GM18870 (cell line): ENCODE measurements around the gene PHF19.

Source experiments
- ATAC-seq: cut with Tn5 transposase; IDR thresholded peaks from one replicate; pipeline ENCODE4 v1.9.1; 2021; ENCODE audit warnings: moderate library complexity; ENCODE audit not compliant: unreplicated experiment

Gene PHF19

GRCh38 chr9:120914396-120914795 is 37.4 kb upstream of the PHF19 start:
- no peak for ATAC-seq

- ATAC-seq: no peak
Measured at GRCh38 chr9:120913647-120914264, 36.8 kb upstream of the PHF19 start.

DNA sequence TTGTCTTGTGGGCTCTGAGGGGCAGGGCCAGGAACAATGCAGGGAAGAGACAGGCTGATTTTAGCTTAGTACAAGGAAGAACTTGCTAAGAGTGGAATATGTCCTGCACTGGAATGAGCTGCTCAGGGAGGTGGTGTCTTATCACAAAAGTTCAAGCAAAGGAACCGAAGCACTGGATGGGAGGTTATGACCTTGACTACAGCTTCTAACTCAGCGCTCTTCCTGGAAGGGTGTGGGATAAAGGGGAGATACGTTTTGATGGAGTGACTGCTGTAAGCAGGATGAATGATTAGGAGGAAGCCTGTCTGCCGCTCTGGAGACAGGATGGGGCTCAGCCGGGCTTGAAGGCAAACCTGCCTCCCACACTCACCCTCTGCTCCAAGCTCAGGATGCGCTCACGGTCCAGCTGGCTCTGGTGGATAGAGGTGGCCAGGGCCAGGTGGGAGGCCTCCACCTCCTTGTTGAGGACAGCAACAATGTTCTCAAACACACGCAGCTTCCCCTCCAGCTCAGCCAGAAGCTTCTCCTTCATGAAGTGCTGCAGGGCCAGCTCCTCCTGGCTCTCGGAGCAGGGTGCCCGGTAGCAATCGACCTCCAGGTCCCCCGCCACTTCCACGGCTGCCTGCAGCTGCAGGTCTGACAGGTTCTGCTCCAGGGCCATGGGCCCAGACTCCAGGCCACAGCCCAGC is 36.1 kb upstream of the PHF19 start:
- ATAC-seq: no peak

DNA sequence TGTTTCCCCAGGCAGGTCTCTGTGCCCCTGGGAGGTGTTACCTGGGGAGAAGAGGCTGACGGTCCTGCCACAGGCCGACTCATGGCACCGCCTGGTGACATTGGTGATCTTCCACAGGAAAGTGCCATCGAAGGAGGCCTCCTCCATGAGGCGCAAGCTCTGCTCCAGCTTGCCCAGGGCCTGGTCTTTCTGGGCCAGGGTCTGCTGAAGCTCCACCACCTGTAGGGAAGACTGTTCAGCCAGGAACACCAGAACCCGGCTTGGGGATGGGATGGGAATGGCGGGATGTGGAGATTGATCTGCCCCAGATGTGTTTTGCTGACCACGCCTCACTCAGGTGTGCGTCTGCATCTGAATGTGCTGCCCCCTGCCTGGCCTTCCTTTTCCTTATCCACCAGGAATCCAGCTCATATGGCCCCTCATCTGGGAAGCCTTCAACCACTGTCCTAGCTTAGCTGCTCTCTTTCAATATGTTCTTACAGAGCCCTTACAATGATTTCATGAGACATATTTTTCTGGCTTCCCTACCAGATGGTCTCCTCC is 34.4 kb upstream of the PHF19 start:
- ATAC-seq: no peak

- no peak for ATAC-seq
Measured at GRCh38 chr9:120910643-120911042, 33.7 kb upstream of the PHF19 start.

- no peak for ATAC-seq
Measured at GRCh38 chr9:120909904-120910303, 32.9 kb upstream of the PHF19 start.

- no peak for ATAC-seq
Measured at GRCh38 chr9:120905315-120906164, 28.6 kb upstream of the PHF19 start.

GRCh38 chr9:120904978-120905301 is 28.0 kb upstream of the PHF19 start:
- ATAC-seq: no peak

GRCh38 chr9:120904061-120904977 is 27.3 kb upstream of the PHF19 start:
- no peak for ATAC-seq

DNA sequence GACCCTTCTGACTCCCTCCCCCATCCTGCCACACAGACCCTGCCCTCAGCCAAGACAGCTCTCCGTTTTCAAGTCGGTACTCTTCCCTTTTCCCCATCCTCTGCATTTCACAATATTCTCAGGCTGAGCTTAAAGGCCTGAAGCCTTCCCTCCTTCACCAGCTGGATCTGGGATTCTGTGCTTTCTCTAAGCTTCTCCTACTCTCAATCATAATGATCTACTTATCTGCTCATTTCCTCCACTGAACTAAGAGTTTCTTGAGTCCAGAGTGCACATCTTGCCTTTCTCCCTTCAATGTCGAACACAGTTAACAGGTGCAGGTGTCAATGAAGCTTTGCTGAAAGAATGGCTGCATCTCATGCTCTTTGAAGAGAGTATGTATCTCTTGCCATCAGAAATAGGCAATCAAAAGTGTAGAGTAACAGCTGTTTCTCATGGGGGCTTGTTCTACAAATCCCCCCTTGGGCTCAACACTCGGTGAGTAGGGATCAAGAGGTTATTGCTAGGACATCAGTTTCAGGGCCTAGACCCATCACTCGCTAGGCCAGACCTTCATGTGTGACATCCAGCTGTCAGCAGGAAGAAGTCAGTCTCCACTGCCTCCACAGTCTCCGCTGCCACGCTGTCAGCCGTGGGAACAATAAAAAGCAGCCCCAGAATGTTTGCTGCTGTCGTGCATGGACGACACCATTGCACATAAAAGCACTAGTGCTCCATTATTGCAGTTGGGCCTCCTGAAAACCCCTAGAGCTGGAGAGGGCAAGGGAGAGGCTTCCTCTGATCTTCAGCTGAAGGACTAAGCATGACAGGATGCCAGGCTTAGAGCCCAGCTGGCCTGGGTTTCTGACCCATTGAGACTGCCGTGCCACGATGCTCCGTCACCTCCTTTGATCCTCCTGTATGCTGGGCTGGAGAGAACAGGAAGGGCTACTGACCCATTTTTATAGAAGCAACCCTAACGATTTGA is 25.9 kb upstream of the PHF19 start:
- ATAC-seq: no peak

DNA sequence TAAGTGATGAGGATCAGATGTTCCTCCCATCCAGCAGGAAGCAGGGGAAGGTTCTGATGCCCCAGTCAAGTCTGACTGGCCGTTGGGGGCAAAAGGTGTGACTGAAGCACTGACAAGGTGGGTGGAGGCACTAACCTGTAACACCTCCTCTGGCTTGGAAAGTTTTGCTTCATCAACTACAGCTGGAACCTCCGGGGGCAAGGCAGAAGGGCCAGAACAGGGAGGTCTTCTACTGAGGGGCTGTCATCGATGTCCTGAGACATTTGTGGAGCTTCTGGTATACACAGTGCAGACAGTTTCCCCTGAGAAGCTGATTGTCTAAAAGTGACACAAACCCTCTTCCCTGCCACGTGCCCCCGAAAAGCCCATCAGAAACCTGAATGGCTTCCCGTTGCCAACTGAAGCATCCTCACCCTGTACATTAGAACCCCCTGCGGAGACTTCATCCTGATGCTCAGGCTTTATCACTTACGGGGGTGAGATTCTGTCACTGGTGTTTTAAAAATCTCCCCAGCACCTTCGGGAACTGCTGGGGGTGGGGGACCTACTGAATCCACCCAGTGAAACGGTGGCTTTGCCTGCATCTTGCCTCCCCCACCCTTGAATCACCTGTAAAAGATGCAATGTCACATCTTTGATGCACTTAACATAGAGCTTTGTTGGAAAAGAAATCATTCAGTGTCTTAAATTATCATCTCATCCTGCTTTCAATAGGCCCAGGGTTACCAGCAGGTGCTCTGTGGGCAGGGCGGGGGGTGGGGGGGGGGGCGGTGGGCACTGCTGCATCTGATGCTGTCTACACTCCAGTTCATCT is 25.0 kb upstream of the PHF19 start:
- ATAC-seq: no peak

- ATAC-seq: no peak
Measured at GRCh38 chr9:120900824-120901223, 23.8 kb upstream of the PHF19 start.

GRCh38 chr9:120899490-120900068 is 22.6 kb upstream of the PHF19 start:
- ATAC-seq: no peak

DNA sequence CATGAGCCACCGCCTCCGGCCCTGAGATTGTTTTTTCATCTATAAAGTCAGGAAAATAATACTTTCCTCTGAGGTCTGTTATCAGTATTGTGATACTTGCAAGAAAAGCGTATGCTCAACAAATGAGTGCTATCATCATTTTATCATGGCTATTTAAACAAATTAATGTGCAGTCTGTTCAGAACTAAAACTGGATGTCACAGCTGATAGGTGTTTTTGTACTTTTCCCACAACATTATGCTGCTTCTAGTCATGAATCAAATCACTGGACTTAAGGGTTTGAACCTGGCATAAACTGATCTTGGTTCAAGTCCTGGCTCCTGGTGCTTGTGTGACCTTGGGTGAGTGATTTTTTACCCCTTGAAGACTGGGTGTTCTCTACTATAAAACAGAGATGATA is 21.4 kb upstream of the PHF19 start:
- ATAC-seq: no peak

- no peak for ATAC-seq
Measured at GRCh38 chr9:120895951-120896350, 19.0 kb upstream of the PHF19 start.

- ATAC-seq: no peak
Measured at GRCh38 chr9:120894321-120895148, 17.5 kb upstream of the PHF19 start.

DNA sequence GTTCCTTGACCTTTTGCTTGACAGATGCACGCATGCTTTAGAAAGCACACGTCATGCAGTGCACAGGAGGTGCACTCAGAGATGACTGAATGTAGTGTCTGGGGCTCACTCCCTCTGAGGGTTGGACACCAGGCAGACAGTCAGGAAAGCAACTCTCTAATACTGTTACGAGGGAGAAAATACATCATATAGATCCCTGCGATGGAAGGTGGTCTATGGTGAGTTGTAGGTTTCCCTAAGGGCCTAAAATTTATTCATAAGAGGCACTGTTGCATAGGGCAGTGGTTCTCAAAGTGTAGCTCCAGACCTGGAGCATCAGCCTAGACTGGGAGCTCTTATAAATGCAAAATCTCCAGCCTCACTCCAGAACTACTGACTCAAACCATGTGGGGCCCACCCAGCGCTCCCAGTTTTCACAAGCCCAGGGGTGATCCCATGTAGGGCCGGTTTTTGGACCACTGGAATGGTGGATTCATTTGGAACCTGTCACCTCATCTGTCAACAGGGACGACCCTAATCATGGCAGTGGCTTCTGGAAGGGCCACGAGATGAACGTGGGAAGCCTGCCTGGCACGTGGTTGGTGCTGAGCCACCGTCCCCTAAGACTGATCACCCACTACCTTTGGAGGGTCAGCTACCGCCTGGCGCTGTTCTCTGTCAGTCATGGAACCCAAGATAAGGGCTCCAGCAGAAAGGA is 16.8 kb upstream of the PHF19 start:
- ATAC-seq: no peak
